ENCODE results near the gene ADAMTS2. TPM values are rescaled to one million over a fixed set of nuclear protein-coding genes. Genes with fewer than 3 reads are reported as not detected.

Gene ADAMTS2
- total RNA-seq, 1 donor from 2014 or later = 3.6 TPM

DNA sequence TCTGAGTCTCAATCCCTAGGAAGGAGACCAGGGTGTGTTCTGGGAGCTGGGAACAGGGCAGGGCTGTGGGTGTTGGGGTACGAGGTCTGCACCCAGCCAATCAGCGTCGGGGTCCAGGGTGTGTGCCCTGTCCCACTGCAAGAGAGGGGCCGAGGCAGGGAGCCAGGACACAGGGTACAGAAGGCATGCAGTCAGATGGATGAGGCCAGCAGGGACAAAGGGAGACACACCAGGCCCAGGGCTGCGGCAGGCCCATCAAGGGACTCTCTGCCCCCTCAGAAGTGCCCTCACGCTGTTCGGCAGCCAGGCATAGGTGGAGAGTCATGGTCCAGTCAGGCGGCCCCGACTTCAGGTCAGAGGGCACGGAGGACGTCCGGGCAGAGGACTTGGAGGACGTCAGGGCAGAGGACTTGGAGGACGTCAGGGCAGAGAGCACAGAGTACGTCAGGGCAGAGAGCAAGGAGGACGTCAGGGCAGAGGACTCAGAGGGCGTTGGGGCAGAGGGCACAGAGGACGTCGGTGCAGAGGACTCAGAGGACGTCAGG is 28.8 kb upstream of the ADAMTS2 start:
- no peak for ATAC-seq (ENCODE audit: poor library complexity)
- intact Hi-C loops (cut with DNase I) = no loop called here
- no peak for DNase-seq

DNA sequence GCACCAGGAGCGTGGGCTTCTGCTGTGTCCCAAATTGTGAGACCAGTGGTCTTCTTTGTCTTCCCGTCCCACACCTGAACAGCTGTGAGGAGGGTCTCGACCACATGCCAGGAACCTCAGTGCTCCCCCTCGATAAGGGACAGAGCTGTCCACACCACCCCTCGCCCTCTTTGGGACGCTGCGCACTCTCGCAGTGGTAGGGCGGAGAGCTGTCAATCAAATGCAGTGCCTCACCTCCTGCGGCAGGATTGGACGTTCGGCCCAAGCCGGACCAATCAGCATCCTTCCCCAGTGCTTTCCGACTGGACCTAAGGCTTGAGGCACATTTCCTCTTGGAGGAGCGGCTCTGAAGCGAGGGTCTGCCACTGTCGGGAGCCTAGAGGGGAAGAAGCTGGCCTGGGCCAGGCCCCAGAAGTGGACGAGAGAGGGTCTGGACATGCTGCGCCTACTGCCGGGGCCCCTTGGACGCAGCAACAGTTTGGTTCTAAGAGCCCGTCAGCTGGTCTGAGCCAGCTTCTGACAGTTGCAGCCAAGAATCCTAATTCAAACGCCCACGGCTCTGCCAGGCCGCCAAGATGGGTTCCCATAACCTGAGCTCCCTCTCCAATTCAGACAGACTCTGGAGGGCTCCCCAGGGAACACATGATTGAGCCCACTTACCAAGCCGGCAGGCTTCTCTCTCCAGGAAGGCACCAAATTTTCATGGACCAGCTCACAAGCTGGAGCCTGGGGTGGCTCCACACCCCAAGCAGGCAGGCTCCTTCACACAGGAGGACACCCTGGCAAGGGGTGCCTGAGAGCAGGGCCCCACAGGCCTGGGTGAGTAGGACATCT is 28.1 kb upstream of the ADAMTS2 start:
- no peak for ATAC-seq (ENCODE audit: poor library complexity)
- intact Hi-C loops (cut with DNase I) = no loop called here
- no peak for DNase-seq

DNA sequence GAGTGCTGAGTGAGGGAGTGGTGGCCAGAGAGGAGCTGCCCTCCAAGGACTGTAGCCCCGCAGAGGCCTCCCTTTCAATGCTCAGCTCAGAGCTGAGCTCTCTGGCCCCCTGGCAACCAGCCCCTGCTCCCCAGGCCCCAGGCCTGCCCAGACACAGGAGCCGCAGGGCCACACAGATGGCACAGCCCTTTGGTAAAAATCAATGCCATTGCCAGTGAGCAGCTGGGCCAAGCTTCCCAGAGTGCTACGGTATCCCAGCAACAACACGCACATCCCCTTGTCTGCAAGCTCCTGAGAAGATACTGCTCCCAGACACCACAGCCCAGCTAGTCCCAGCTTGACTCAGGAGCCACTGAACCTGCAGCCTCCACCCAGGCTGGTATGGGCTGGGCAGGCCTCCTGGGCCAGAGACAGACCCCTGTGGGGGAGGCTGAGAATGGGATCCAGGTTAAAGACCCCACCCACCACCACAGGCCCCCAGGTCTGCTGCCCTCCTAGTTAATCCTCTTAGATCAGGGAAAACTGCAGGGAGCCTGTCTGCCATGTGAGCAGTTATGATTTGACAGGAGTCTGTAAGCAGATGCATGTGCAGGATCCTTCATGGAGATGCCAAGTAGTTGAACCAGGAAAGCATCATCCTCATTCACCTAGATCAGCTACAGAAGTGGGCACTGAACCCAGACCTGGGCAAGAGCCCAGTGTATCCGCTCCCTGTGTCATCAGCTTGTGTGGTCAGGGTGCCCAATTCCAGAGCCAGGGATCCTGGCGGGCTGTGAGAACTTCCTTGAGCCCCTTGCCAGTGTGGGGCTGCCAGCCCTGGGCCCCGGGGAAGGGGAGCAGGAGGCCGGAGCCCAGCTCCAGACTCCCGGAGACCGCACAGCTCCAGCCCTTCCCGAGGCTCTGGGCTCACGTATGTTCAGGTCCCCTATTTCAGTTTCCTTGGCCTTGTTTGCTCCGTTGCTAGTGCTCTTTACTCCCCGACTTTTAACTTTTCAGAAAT is 26.7 kb upstream of the ADAMTS2 start:
- no peak for DNase-seq
- no peak for ATAC-seq (ENCODE audit: poor library complexity)
- intact Hi-C loops (cut with DNase I) = no loop called here

DNA sequence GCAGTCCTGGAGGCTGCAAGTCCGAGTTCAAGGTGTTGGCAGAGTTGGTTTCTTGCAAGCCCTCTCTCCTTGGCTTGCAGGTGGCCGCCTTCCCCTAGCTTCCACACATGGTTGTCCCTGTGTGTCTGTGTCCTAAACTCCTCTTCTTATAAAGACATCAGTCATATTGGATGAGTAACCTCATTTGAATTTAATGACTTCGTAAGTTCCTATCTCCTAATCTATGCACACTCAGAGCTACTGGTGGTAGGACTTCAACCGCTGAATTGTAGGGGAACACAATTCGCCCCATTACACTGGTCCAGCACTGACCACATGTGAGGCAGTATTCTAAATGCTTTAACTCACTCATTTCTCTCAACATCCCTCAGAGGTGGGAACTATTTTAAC is 25.9 kb upstream of the ADAMTS2 start:
- intact Hi-C loops (cut with DNase I) = no loop called here
- ATAC-seq (ENCODE audit: poor library complexity) (no peak), DNase-seq (no peak)

DNA sequence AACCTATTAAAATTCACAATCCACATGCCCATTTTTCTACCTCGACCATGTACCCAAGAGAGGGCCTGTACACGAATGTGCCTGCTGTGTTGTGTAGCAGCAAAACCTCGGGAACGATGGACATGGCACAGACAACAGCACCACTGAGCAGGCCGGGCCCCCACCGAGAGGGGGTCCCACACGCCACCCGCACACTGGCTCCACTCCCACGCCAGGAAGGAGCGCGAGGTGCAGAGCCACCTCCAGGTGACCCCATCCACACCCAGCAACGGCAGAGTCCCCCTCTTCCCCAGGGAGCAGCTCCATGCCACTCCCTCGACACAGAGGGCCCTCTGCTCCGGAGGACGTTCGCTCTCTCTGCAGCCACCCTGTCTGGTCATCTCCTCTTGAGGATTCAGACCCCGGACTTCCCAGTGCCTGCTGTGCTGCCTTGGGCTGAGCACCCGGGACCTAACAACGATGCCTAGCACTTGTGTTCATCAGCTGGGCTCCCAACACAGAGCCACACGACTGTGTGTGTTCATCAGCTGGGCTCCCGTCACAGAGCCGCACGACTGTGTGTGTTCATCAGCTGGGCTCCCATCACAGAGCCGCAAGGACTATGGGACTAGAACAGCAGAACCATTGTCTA is 25.3 kb upstream of the ADAMTS2 start:
- DNase-seq (no peak), ATAC-seq (ENCODE audit: poor library complexity) (no peak)
- intact Hi-C loops (cut with DNase I) = no loop called here

DNA sequence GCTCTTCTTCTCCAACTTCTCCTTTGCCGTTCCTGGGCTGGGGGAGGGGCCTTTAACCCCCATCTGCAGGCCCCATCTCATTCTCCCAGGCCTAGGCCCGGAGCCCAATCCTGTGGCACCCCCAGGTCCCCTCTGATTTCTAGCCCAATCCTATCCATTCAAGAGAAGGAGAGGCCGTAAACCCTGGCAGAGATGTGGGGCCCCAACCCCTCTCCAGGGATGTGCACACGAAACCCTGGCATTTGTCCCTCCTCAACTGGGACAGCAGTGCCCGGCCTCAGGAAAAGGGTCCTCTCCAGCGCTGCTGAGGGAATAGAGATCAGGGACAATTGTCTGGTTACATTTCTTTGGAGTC is 24.2 kb upstream of the ADAMTS2 start:
- ATAC-seq (ENCODE audit: poor library complexity) = no peak
- no peak for DNase-seq
- intact Hi-C loops (cut with DNase I) = no loop called here

DNA sequence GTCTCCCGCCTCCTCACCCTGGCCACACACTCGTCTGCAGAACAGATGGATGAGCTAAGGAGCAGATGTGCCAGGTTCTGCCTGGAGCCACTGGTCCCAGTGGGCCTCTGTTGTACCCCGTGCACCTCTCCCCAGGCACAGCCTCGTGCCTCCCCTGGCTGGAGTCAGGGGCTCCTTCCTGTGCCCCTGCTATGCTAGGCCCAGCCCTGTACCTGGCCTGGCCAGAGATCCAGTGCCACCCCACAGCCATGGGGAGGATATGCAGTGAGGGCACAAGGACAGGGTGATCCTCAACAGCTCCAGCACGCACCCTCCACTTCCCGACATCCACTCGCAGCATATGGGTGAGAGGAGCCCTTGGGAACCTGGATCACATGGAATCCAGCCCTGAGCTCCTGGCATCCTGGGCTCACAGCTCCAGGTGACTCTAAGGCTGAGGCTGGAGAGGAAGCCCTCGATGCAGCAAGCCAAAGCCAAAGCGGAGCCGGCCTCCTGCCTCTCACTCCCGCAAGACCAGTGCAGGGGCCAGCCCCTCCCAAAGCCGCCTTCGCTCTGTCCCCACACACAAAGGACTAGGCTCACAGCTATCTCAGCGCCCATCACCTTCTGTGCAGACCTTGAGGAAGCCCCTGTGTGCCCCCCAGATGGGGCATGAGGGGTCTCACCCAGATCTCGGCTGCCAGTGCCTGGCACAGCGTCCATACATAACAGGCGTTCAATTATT is 23.7 kb upstream of the ADAMTS2 start:
- intact Hi-C loops (cut with DNase I) = no loop called here
- ATAC-seq (ENCODE audit: poor library complexity) (no peak), DNase-seq (no peak)

DNA sequence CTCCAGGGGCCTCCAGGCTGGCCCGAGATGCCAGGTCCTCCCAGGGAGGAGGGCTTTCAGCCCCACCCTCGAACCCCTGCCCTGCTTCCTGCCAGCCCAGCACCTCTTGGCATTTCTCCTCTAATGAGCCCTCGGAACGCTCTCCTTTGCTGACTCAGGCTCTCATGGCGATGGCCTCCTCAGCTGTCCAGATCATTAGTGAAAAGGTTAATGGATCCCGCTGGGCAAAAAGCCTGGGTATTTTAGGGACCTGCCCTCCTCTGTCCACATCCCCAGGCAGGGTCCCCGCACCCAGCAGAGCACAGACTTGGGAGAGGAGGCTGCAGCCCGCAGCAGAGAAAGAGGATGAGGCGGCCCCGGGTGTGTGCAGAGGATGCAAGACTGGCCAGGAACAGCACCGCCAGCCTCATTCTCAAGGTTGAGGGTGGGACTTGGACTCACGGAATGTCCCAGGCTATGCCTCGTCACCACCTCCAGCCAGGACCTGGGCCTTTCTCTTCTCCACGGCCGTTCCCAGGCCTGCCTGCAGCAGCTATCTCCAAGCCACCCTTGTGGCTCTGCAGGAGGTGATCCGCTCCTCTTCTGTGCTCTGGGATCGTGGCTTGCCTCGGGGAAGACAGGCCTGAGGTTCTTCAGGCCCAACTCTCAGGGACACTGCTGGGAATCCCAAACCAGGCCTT is 23.0 kb upstream of the ADAMTS2 start:
- no peak for ATAC-seq (ENCODE audit: poor library complexity)
- DNase-seq = no peak
- intact Hi-C loops (cut with DNase I) = no loop called here

DNA sequence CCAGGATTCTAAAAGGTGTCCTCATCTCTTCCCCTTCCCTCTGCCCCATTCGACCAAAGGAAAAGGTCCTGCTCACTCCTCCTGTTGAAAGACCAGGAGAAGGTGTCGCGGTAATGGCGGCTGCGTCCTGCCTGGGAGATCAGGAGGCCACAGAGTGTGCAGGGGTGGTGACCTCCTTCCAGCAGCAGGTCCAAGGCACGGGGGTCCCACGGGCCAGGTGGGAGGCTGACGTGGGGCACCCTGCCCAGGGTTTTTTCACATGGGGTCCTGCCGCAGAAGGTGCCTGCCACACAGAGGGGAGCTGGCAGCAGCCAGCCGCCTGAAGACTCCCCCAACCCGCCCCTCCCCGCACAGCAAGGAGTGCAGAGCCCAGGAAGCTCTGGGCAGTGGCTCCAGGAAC is 22.2 kb upstream of the ADAMTS2 start:
- intact Hi-C loops (cut with DNase I) = no loop called here
- DNase-seq (peak; percentile 25), ATAC-seq (ENCODE audit: poor library complexity) (no peak)

DNA sequence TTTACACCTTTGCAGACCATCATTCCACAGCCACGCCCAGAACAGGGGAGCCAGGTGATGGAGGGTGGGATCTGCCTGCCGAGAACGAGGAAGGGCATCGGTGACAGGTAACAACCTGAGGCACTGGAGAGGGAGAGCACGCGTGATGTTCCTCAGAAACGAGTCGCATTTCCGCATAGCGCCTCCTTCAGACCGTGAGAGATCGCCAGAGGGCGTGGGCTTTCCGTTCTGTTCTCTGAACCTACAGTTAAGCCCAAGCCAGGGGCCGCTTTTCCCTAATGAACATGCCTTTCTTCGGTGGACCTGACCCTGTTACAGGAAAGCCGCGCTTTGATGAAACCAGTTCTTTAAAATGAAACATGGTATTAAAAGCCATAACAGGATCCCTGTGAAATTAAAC is 17.1 kb upstream of the ADAMTS2 start:
- intact Hi-C loops (cut with DNase I) = no loop called here
- ATAC-seq (ENCODE audit: poor library complexity) = no peak
- no peak for DNase-seq

DNA sequence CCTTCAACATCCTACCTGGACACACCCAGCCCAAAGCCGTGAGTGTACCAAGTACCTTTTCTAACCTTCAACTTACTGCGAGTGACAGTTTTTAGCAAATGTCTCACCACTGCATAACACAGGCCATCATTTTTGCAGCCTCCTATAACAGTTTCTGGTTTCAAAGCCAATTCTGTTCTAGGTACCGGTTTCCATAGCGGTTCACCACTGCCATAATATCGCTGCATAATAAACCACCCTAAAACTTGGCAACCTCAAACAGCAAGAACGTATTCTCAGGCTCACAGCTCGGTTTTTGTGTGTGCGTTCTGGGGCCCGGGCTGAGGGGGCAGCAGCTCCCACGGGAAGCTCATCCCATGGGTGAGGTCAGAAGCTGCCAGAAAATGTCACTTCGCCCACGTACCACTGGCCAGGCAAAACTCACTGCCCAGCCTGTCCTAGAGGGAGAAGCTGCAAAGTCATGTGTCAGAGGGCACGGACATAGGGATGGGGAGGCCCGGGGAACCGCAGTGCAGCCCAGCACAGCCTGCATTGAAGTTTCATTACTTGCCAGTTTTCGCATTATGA is 15.9 kb upstream of the ADAMTS2 start:
- no peak for DNase-seq
- intact Hi-C loops (cut with DNase I) = no loop called here
- ATAC-seq (ENCODE audit: poor library complexity) = no peak

DNA sequence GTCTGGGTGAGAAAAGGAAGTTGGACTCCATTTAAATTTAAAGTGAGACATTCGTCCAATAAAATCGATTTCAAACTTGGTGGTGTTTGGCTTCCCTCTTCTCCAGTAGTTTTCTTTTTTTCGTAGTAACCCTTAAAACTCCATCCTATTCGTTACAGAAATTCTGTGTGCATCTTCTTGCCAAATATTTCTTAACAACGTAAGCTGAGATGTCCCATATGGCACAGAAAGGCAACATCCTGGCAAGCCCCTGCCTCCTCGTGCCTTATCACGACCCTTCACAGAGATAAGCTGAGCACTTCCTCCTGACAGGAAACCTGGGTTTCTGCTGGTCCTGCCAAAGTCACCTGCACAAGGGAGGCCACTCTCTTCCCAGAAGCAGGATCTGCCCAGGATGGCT is 11.8 kb upstream of the ADAMTS2 start:
- intact Hi-C loops (cut with DNase I) = no loop called here
- ATAC-seq (ENCODE audit: poor library complexity) = peak; percentile 60
- no peak for DNase-seq

DNA sequence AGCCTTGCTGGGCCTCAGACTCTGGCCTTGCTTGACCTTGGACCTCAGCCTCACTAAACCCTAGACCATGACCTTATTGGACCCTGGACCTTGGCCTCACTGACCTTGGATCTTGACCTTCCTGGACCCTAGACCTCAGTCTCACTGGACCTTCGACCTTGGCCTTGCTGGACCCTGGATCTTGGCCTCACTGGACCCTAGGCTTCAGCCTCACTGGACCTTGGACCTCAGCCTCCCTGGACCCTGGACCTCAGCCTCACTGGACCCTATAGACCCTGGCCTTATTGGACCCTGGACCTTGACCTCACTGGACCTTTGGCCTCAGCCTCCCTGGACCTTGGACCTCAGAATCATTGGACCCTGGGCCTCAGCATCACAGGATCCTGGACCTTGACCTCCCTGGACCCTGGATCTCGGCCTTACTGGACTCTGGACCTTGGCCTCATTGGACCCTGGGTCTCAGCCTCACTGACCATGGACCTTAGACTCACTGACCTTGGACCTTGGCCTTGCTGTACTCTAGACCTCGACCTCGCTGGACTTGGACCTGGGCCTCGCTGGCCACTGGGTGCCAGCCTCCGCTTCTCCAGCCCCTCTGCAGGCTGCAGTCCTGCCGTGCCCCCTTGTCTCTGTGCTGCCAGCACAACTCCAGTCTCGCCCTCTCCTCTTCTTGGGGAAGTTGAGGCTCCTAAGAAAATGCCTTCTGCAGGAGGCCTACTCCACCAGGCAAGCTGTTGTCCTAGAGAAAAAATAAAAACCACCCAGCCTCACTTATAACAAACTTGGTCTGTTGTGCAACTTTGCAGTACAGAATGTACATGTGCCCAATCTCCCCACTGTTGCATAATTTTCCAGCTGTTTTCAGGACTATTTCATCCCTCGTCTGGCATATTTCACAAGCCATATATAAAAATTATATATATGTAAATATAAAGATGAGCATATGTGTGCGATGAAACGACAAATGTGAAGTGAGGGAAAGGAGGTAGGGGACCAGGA is 11.0 kb upstream of the ADAMTS2 start:
- ATAC-seq (ENCODE audit: poor library complexity) (peak; percentile 90), DNase-seq (no peak)
- intact Hi-C loops (cut with DNase I) = no loop called here

DNA sequence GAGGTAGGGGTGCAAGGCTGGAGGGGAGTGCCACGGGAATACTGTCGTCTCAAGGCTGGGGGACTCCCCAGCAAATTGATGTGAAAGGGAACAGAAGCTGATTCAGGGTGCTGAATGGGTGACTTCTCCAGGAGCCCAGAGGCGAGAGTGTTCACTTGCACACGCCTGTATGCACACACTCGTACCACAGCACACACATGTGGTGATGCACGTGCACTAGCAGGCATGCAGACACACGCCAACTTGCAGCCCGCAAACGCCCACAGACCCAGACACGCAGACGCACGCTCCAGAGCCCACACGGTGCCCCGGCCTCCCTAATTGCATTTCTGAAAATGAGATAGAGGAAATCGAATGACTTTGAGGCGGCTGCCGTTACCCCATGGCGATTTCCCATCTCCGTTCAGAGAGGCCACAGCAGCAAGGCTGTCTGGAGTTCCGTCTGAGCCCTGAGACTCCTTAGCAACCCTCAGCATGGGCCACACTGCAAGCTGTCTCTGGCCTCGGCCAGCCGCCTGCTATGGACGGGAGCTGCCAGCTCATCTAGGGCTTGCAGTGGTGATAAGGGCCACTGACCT is 9.1 kb upstream of the ADAMTS2 start:
- no peak for ATAC-seq (ENCODE audit: poor library complexity)
- no peak for DNase-seq
- intact Hi-C loops (cut with DNase I) = no loop called here

DNA sequence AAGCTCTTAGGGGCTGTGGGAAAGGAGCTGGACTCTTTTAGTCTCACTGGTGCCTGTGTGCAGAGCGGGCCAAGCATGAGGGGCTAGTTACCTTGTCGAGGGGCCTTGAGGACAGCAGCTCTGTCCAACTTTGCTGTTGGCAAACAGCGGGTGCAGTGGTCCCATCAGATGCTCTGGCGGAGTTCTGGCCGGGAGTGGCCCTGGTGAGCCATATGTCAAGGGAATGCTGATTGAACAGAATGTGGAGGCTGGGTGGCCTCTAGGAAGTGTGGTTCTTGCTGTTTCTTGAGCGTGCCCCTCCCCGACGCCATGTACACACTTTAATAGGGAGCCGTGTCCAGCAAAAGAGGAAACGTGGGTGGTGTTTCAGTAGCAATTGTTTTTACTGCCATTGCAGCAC is 3.6 kb upstream of the ADAMTS2 start:
- DNase-seq (peak; percentile 34), ATAC-seq (ENCODE audit: poor library complexity) (no peak)
- intact Hi-C loops (cut with DNase I) = no loop called here

DNA sequence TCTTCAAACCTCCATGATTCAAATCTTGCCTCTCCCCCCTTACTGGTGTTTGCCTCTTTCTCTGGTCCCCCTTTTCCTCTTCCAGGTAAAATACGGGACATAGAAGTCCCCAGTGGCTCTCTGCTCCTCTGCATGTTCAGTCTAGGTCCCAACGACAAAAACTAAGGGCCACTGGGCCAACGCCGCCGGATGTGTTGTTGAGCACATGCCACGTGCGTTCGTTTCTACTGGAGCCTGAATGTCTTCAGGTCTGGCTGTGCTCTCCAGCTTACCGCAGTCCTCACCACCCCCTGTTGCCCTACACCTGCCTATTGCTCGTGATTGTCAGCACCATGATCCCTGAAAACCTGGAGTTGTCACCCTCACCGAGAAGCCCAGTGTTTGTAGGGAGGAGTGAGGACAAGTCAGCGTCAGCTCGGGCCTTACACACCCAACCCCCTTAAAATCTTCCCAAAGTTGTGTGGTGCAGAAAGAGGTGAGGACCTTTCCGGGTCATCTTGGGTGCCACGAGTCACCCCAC is 2.8 kb upstream of the ADAMTS2 start:
- ATAC-seq (ENCODE audit: poor library complexity) (no peak), DNase-seq (peak; percentile 23)
- intact Hi-C loops (cut with DNase I) = no loop called here

All from Right ventricle myocardium superior (tissue), 1 donor.